ENCODE data around the gene PORCN. TPM values are rescaled to one million over a fixed set of nuclear protein-coding genes. Genes with fewer than 3 reads are reported as not detected.

PORCN gene
- total RNA-seq, 1 donor: 13.8 TPM

DNA sequence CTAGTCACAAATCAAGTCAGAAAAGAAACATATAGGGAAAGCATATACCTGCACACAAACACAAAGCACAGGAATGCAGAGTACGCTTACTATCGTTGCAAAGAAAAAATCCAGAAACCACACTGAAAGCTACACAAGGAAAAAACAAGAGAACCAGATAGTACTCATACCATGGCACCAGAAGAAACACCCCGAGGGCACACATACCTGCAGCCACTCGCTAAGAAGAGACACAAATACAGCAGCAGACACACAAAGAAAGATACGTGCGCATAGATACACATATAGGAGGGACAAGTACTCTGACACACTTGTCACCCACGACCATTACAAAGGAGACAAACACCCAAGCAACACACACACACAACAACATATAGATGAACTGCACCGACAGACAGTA is 37.3 kb upstream of the PORCN start:
- Histone ChIP-seq H3K4me2 (ENCODE audit: insufficient read depth, low read length) (no peak overlapping the region), H4K20me1 (ENCODE audit: insufficient read depth, low read length) (no peaks in the 10 kb centered on the region), H3K27me3 (ENCODE audit: insufficient read depth, low read length) (no peaks in the 10 kb centered on the region), H3K79me2 (ENCODE audit: insufficient read depth, low read length) (peaks cover 26% of the 10 kb centered on the region), H3K9me3 (ENCODE audit: low read depth, low read length) (no peaks in the 10 kb centered on the region), H3K4me1 (ENCODE audit: insufficient read depth, low read length) (peaks cover 13% of the 10 kb centered on the region), H3K27ac (ENCODE audit: low read depth, low read length) (no peak overlapping the region), H3K4me3 (ENCODE audit: insufficient read depth, low read length) (no peak overlapping the region), H3K36me3 (ENCODE audit: insufficient read depth, low read length) (no peaks in the 10 kb centered on the region), H2AFZ (ENCODE audit: low read length) (no peak overlapping the region)
- peak; percentile 58 for DNase-seq (ENCODE audit: insufficient read length, low spot score, missing footprints)
- no peak for TF ChIP-seq CTCF (IDR thresholded peaks at IDR 0.05; ENCODE audit: extremely low read depth, low read depth, low read length)

GRCh38 chrX:48472225-48472624 is 36.6 kb upstream of the PORCN start:
- peaks cover 33% of the 10 kb centered on the region for H3K79me2 ChIP-seq (ENCODE audit: insufficient read depth, low read length)
- no peak for TF ChIP-seq CTCF (IDR thresholded peaks at IDR 0.05; ENCODE audit: extremely low read depth, low read depth, low read length)
- no peak overlapping the region for H2AFZ ChIP-seq (ENCODE audit: low read length)
- H3K36me3 ChIP-seq (ENCODE audit: insufficient read depth, low read length): no peaks in the 10 kb centered on the region
- H4K20me1 ChIP-seq (ENCODE audit: insufficient read depth, low read length): no peaks in the 10 kb centered on the region
- H3K4me1 ChIP-seq (ENCODE audit: insufficient read depth, low read length): peaks cover 10% of the 10 kb centered on the region
- H3K4me3 ChIP-seq (ENCODE audit: insufficient read depth, low read length): no peak overlapping the region
- DNase-seq (ENCODE audit: insufficient read length, low spot score, missing footprints): peak; percentile 53
- H3K27me3 ChIP-seq (ENCODE audit: insufficient read depth, low read length): no peaks in the 10 kb centered on the region
- H3K9me3 ChIP-seq (ENCODE audit: low read depth, low read length): no peaks in the 10 kb centered on the region
- no peak overlapping the region for H3K27ac ChIP-seq (ENCODE audit: low read depth, low read length)
- no peak overlapping the region for H3K4me2 ChIP-seq (ENCODE audit: insufficient read depth, low read length)

DNA sequence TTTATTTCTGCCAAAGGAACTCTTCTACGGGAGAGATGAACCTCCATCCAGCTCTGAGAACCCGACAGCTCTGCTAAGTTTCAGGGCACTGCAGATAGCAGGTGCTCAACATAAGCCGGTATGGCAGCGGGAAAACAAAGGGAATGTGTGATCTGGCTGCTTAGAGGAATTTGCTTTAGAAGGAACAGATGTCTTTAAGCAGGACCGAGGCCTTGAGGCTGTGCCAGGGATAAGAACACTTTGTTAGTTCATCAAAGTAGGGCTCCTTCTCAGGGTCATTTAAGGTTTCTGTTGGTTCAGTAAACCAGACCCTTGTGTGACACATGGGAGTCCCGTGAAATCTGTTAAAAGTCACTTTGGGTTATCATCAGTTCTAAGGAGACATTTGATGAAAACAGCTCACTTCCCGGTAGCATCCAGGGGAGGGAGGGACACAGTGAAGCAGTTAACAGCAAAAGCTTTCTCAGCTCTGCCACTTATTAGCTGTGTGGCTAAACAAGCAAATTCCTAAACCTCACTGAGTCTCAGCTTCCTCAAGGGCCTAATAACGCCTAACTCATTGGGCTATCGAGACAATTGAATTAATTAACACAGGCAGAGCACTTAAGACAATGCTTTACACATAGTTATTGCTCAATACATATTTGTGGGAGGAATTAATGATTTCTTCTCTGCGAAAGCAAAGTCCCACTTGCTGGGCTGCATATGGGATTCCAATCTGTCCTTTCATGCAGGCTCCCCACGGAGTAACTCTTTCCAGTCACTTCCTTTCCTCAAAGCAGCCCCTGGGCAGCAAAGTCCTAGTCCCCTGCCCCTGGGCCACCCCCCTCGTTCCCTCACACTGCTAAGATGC is 35.7 kb upstream of the PORCN start:
- Histone ChIP-seq H3K27me3 (ENCODE audit: insufficient read depth, low read length) (no peaks in the 10 kb centered on the region), H4K20me1 (ENCODE audit: insufficient read depth, low read length) (no peaks in the 10 kb centered on the region), H3K36me3 (ENCODE audit: insufficient read depth, low read length) (no peaks in the 10 kb centered on the region), H2AFZ (ENCODE audit: low read length) (no peak overlapping the region), H3K4me2 (ENCODE audit: insufficient read depth, low read length) (no peak overlapping the region), H3K9me3 (ENCODE audit: low read depth, low read length) (no peaks in the 10 kb centered on the region), H3K79me2 (ENCODE audit: insufficient read depth, low read length) (peaks cover 34% of the 10 kb centered on the region), H3K4me1 (ENCODE audit: insufficient read depth, low read length) (peaks cover 4% of the 10 kb centered on the region), H3K4me3 (ENCODE audit: insufficient read depth, low read length) (no peak overlapping the region), H3K27ac (ENCODE audit: low read depth, low read length) (no peak overlapping the region)
- DNase-seq (ENCODE audit: insufficient read length, low spot score, missing footprints): peak; percentile 54
- no peak for TF ChIP-seq CTCF (IDR thresholded peaks at IDR 0.05; ENCODE audit: extremely low read depth, low read depth, low read length)

DNA sequence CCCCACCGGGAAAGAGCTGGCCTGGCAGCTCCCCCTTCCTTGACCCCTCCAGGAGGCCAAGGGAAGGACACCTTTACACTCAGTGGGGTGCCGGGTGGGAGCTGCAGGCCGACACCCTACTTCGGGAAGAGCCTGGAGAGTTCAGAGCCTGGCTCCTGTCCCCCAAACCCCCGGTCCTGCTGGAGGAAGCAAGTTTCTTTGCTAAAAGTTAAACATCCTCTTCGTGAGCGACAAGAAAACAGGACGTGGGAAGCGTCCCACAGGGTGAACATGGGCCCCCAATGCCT is 35.1 kb upstream of the PORCN start:
- Histone ChIP-seq H4K20me1 (ENCODE audit: insufficient read depth, low read length) (no peaks in the 10 kb centered on the region), H3K9me3 (ENCODE audit: low read depth, low read length) (no peaks in the 10 kb centered on the region), H3K36me3 (ENCODE audit: insufficient read depth, low read length) (no peaks in the 10 kb centered on the region), H3K4me3 (ENCODE audit: insufficient read depth, low read length) (no peak overlapping the region), H3K4me1 (ENCODE audit: insufficient read depth, low read length) (peaks cover 4% of the 10 kb centered on the region), H3K27ac (ENCODE audit: low read depth, low read length) (no peak overlapping the region), H2AFZ (ENCODE audit: low read length) (no peak overlapping the region), H3K27me3 (ENCODE audit: insufficient read depth, low read length) (no peaks in the 10 kb centered on the region), H3K79me2 (ENCODE audit: insufficient read depth, low read length) (peaks cover 39% of the 10 kb centered on the region), H3K4me2 (ENCODE audit: insufficient read depth, low read length) (no peak overlapping the region)
- DNase-seq (ENCODE audit: insufficient read length, low spot score, missing footprints): peak; percentile 59
- TF ChIP-seq CTCF (IDR thresholded peaks at IDR 0.05; ENCODE audit: extremely low read depth, low read depth, low read length): no peak

Data from osteoblast (primary cell).